Panc1 (cell line): Measurements from ENCODE around the gene FBXL19. TPM values are rescaled to one million over a fixed set of nuclear protein-coding genes. Genes with fewer than 3 reads are reported as not detected.
A peak's percentile ranks its signal among the peaks of the same experiment; 100 is the strongest.

Experiments used
- ATAC-seq: fragments of 200-7000 bp; cut with Tn5 transposase; 2 replicates; pipeline ENCODE4 v1.9.1; 2020; ENCODE audit warnings: mild to moderate bottlenecking, moderate library complexity
- BruUV-seq: library from RNA; stranded (reverse); fragments of 400-500 nt; replicated peaks from 2 replicates; lab custom pipeline; 2021; lab: Mats Ljungman, UMichigan
- CTCF ChIA-PET: fragments of 300-600 bp; sonication (Branson Sonifier 250); formaldehyde crosslinking; loops from one replicate; lab custom pipeline; 2022; ENCODE audit warnings: antibody characterized with exemption; lab: Charles Lee
- POLR2A ChIA-PET: fragments of 300-600 bp; sonication (Branson Sonifier 250); formaldehyde crosslinking; loops from one replicate; lab custom pipeline; 2022; ENCODE audit warnings: antibody characterized with exemption; lab: Charles Lee
- DNase-seq: peaks from one replicate; pipeline ENCODE4 v3.0.0-alpha.2; 2010; ENCODE audit warnings: low read depth, low spot score
- H3K27ac ChIP-seq: 2 replicates; pipeline ENCODE4 v1.5.1; 2011; ENCODE audit warnings: mild to moderate bottlenecking, low read length, inconsistent platforms
- H3K27me3 ChIP-seq: fragments of 200-500 bp; sonication (Bioruptor generic); 2 replicates; pipeline ENCODE4 v1.6.0; 2014; ENCODE audit warnings: low read length, inconsistent platforms; ENCODE audit not compliant: control insufficient read depth, insufficient read depth
- H3K36me3 ChIP-seq: fragments of 200-500 bp; sonication (Bioruptor generic); 2 replicates; pipeline ENCODE4 v1.5.1; 2014; ENCODE audit warnings: inconsistent platforms, mild to moderate bottlenecking, low read length, moderate library complexity; ENCODE audit not compliant: control insufficient read depth, insufficient read depth
- H3K4me1 ChIP-seq: 2 replicates; pipeline ENCODE4 v1.5.1; 2011; ENCODE audit warnings: inconsistent platforms, mild to moderate bottlenecking, low read length, moderate library complexity; ENCODE audit not compliant: control insufficient read depth, insufficient read depth
- H3K4me3 ChIP-seq, 2 experiments: 2 replicates each; pipeline ENCODE4 v1.5.1; 2011 to 2012; ENCODE audit warnings: low read depth in 2 of 2, low read length in 2 of 2, mild to moderate bottlenecking in 2 of 2, inconsistent platforms in 1 of 2, moderate library complexity in 1 of 2
- H3K9me3 ChIP-seq: fragments of 200-500 bp; sonication (Bioruptor generic); 2 replicates; pipeline ENCODE4 v1.5.1; 2014; ENCODE audit warnings: low read depth, mild to moderate bottlenecking, inconsistent platforms, low read length, moderate library complexity; ENCODE audit not compliant: control insufficient read depth, insufficient read depth
- CTCF ChIP-seq: fragments of 450-650 bp; IDR thresholded peaks from 2 replicates; pipeline ENCODE4 v1.5.1; 2017; ENCODE audit warnings: mild to moderate bottlenecking
- POLR2AphosphoS5 ChIP-seq: IDR thresholded peaks from 2 replicates; pipeline ENCODE4 v1.6.1; 2012; ENCODE audit warnings: mild to moderate bottlenecking, low read depth, low read length, moderate library complexity
- REST ChIP-seq, 2 experiments: IDR thresholded peaks; 2 replicates each; pipeline ENCODE4 v1.6.1; 2011 to 2012; ENCODE audit warnings: low read depth in 2 of 2, control low read depth in 1 of 2, low read length in 1 of 2, mild to moderate bottlenecking in 1 of 2, moderate library complexity in 1 of 2; ENCODE audit not compliant: insufficient read depth in 1 of 2
- in situ Hi-C: cut with HindIII; loops from 2 replicates; pipeline ENCODE4 v1.10.0; 2016; ENCODE audit warnings: low sequenced_read_pairs, low pct_unique_long_range_greater_than_20kb
- intact Hi-C: fragments of 100-400 bp; cut with micrococcal nuclease; formaldehyde crosslinking; loops from one replicate; pipeline ENCODE4 v1.10.0; 2022; ENCODE audit not compliant: unreplicated experiment
- total RNA-seq: library from RNA; stranded (reverse); gene quantifications from one replicate; pipeline ENCODE4 v1.2.1, GENCODE V29; 2021; ENCODE audit not compliant: unreplicated experiment

FBXL19 gene
- total RNA-seq, 1 experiment from 2014 or later: 52.3 TPM

DNA sequence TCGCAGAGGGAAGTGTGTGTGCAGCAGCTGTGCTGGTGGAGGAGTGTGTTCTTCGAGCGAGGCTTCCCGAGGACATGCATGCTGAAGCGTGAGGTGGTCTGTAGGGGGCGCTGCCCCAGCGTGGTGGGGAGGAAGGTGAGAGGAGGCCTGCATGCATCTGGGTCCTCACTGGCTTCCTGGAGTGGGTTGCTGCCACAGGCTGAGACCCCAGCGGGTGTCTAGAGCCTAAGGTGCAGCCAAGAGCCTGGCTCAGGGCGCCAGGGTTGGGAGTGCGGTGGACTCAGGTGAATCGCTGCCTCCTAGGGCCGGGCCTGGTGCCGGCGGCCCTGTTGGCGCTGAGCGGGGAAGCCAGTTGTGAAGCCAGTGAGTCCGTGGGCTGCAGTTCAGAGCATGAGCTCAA lies 54.1 kb downstream of the FBXL19 start:
- DNase-seq: no peak
- H3K4me3 ChIP-seq: no peak overlapping the region
- H3K27ac ChIP-seq: no peak overlapping the region
- ATAC-seq: 0 out of 2 replicates have a peak, but pooled peaks have one; percentile 42
- TF ChIP-seq CTCF (peak; percentile 34; the same call in 1 of the 2 replicates), REST (IDR thresholded peaks at IDR 0.05; ENCODE audit: insufficient read depth in 1 of 2, low read depth in 2 of 2, low read length in 1 of 2) (no peak)
- BruUV-seq: no TSS peak
- no peaks in the 10 kb centered on the region for H3K27me3 ChIP-seq
- H3K9me3 ChIP-seq: no peaks in the 10 kb centered on the region
- peaks cover 11% of the 10 kb centered on the region; the same call in 1 of the 2 replicates for H3K36me3 ChIP-seq
- POLR2A ChIA-PET: no interaction called here
- no peaks in the 10 kb centered on the region for H3K4me1 ChIP-seq
- in situ Hi-C loops (no loop called here), intact Hi-C loops (no loop called here)
- CTCF ChIA-PET: interaction anchor here (0.6 kb wide), 1 partner anchor 168 kb away, joined by 6 read pairs; no protein-coding TSS in a partner anchor

- Histone ChIP-seq H3K4me3 (no peak overlapping the region), H3K36me3 (peaks cover 3% of the 10 kb centered on the region; the same call in 1 of the 2 replicates), H3K27me3 (no peaks in the 10 kb centered on the region), H3K9me3 (no peaks in the 10 kb centered on the region), H3K4me1 (no peaks in the 10 kb centered on the region; the same call in 1 of the 2 replicates), H3K27ac (no peak overlapping the region)
- POLR2A ChIA-PET: no interaction called here
- no TSS peak for BruUV-seq
- CTCF ChIA-PET: no interaction called here
- TF ChIP-seq CTCF (peak; percentile 22; the same call in 1 of the 2 replicates), POLR2AphosphoS5 (no peak)
- intact Hi-C loops: no loop called here
- DNase-seq (no peak), ATAC-seq (no peak)
- in situ Hi-C loops: no loop called here
These were observed 56.0 kb downstream of the FBXL19 start for GRCh38 chr16:30979170-30980022.
